ENCODE results near the gene CACNG5. TPM values are rescaled to one million over a fixed set of nuclear protein-coding genes. Genes with fewer than 3 reads are reported as not detected.

CACNG5 gene
- total RNA-seq, 3 donors from 2014 or later (not counting 1 experiment from before 2014, with no cell fraction given): not detected

- 72% methylated on average over 5 of the region's 5 CpGs for WGBS (ENCODE audit: insufficient coverage)
- H3K27ac Mint-ChIP-seq: no peak overlapping the region
Measured at GRCh38 chr17:66893863-66894262, 58.9 kb downstream of the CACNG5 start.

GRCh38 chr17:66897141-66897540 lies 62.2 kb downstream of the CACNG5 start:
- DNase-seq (no peak), ATAC-seq (no peak)
- TF ChIP-seq CTCF (IDR thresholded peaks at IDR 0.05): no peak
- no peaks in the 10 kb centered on the region for H3K4me1 ChIP-seq (ENCODE audit: control insufficient read depth, insufficient read depth, low read length)
- WGBS (ENCODE audit: insufficient coverage): 74% methylated on average over 8 of the region's 9 CpGs
- no peak overlapping the region for H3K4me3 Mint-ChIP-seq
- no peaks in the 10 kb centered on the region for H3K36me3 Mint-ChIP-seq
- no peaks in the 10 kb centered on the region for H3K4me1 Mint-ChIP-seq
- H3K36me3 ChIP-seq (ENCODE audit: control insufficient read depth, insufficient read depth, low read length): no peaks in the 10 kb centered on the region
- no peaks in the 10 kb centered on the region for H3K9me3 Mint-ChIP-seq
- no peak overlapping the region for H3K27ac Mint-ChIP-seq
- H3K27me3 ChIP-seq (ENCODE audit: control insufficient read depth, insufficient read depth, low read length): no peaks in the 10 kb centered on the region
- intact Hi-C loops (cut with micrococcal nuclease): no loop called here
- H3K9me3 ChIP-seq (ENCODE audit: control insufficient read depth, insufficient read depth, low read length): no peaks in the 10 kb centered on the region
- no peak overlapping the region for H3K4me3 ChIP-seq (ENCODE audit: low read length)
- no peak overlapping the region for H3K27ac ChIP-seq (ENCODE audit: low read length)
- peaks cover 7 to 10% of the 10 kb centered on the region in 2 donors for H3K27me3 Mint-ChIP-seq (ENCODE audit: low read depth in 2 of 2)

More at GRCh38 chr17:66893863-66894262, 58.9 kb downstream of the CACNG5 start:
- H3K4me1 ChIP-seq (ENCODE audit: control insufficient read depth, insufficient read depth, low read length): no peaks in the 10 kb centered on the region
- intact Hi-C loops (cut with micrococcal nuclease): no loop called here
- Mint-ChIP-seq H3K9me3 (no peaks in the 10 kb centered on the region), H3K4me3 (no peak overlapping the region), H3K27me3 (ENCODE audit: low read depth in 2 of 2) (peaks cover 7 to 12% of the 10 kb centered on the region in 2 donors), H3K4me1 (no peaks in the 10 kb centered on the region), H3K36me3 (no peaks in the 10 kb centered on the region)
- H3K36me3 ChIP-seq (ENCODE audit: control insufficient read depth, insufficient read depth, low read length): no peaks in the 10 kb centered on the region
- no peak overlapping the region for H3K27ac ChIP-seq (ENCODE audit: low read length)
- no peaks in the 10 kb centered on the region for H3K27me3 ChIP-seq (ENCODE audit: control insufficient read depth, insufficient read depth, low read length)
- H3K4me3 ChIP-seq (ENCODE audit: low read length): no peak overlapping the region
- no peaks in the 10 kb centered on the region for H3K9me3 ChIP-seq (ENCODE audit: control insufficient read depth, insufficient read depth, low read length)
- ATAC-seq (no peak), DNase-seq (no peak)
- no peak for TF ChIP-seq CTCF (IDR thresholded peaks at IDR 0.05)

GRCh38 chr17:66898536-66898935 lies 63.6 kb downstream of the CACNG5 start:
- intact Hi-C loops (cut with micrococcal nuclease): no loop called here
- TF ChIP-seq CTCF (IDR thresholded peaks at IDR 0.05): no peak
- 92% methylated on average over 10 of the region's 10 CpGs for WGBS (ENCODE audit: insufficient coverage)
- no peaks in the 10 kb centered on the region for H3K4me1 ChIP-seq (ENCODE audit: control insufficient read depth, insufficient read depth, low read length)
- DNase-seq (no peak), ATAC-seq (no peak)
- Mint-ChIP-seq H3K27me3 (ENCODE audit: low read depth in 2 of 2) (peaks cover 7 to 10% of the 10 kb centered on the region in 2 donors), H3K4me1 (no peaks in the 10 kb centered on the region), H3K9me3 (no peaks in the 10 kb centered on the region), H3K36me3 (no peaks in the 10 kb centered on the region), H3K27ac (no peak overlapping the region), H3K4me3 (no peak overlapping the region)
- H3K4me3 ChIP-seq (ENCODE audit: low read length): no peak overlapping the region
- no peaks in the 10 kb centered on the region for H3K36me3 ChIP-seq (ENCODE audit: control insufficient read depth, insufficient read depth, low read length)
- H3K27ac ChIP-seq (ENCODE audit: low read length): no peak overlapping the region
- no peaks in the 10 kb centered on the region for H3K9me3 ChIP-seq (ENCODE audit: control insufficient read depth, insufficient read depth, low read length)
- no peaks in the 10 kb centered on the region for H3K27me3 ChIP-seq (ENCODE audit: control insufficient read depth, insufficient read depth, low read length)

All from natural killer cell (primary cell).